ENCODE results near the gene NDEL1. TPM values are rescaled to one million over a fixed set of nuclear protein-coding genes. Genes with fewer than 3 reads are reported as not detected.

NDEL1 gene
- total RNA-seq, 1 experiment from 2014 or later: 40.5 TPM

DNA sequence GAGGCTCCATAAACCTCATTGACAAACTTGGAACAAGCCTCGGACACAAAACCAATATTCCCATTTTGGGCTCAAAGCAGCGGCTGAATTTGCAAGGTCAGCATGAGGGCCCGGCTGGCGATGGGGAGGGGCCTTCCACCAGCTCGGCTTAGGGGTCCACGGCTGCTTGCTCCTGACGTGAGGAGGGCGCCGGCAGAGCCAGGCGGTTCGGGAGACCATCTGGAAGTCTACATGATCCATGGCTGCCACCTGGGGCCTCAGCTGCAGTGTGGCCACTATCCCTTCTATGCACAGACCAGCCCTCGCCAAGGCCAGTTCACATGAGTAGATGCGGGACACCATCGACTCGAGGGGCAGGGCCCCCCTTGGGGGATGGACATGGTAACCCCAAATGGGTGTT is 39.1 kb downstream of the NDEL1 start:
- BruUV-seq (replicated peaks): no TSS peak
- Mint-ChIP-seq H3K27ac (ENCODE audit: unreplicated experiment) (no peak overlapping the region), H3K4me1 (ENCODE audit: low read depth, unreplicated experiment) (no peaks in the 10 kb centered on the region), H3K27me3 (ENCODE audit: unreplicated experiment) (no peaks in the 10 kb centered on the region), H3K4me3 (ENCODE audit: low read depth, unreplicated experiment) (no peak overlapping the region), H3K36me3 (ENCODE audit: insufficient read depth, unreplicated experiment) (peaks cover 17% of the 10 kb centered on the region), H3K9me3 (ENCODE audit: low read depth, unreplicated experiment) (no peaks in the 10 kb centered on the region)
- TF ChIP-seq, protein P1, sequence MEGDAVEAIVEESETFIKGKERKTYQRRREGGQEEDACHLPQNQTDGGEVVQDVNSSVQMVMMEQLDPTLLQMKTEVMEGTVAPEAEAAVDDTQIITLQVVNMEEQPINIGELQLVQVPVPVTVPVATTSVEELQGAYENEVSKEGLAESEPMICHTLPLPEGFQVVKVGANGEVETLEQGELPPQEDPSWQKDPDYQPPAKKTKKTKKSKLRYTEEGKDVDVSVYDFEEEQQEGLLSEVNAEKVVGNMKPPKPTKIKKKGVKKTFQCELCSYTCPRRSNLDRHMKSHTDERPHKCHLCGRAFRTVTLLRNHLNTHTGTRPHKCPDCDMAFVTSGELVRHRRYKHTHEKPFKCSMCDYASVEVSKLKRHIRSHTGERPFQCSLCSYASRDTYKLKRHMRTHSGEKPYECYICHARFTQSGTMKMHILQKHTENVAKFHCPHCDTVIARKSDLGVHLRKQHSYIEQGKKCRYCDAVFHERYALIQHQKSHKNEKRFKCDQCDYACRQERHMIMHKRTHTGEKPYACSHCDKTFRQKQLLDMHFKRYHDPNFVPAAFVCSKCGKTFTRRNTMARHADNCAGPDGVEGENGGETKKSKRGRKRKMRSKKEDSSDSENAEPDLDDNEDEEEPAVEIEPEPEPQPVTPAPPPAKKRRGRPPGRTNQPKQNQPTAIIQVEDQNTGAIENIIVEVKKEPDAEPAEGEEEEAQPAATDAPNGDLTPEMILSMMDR (IDR thresholded peaks at IDR 0.05; ENCODE audit: unreplicated experiment): no peak
- intact Hi-C loops (cut with micrococcal nuclease; ENCODE audit: unreplicated experiment): no loop called here
- CTCF ChIA-PET: no interaction called here
- DNase-seq: no peak

DNA sequence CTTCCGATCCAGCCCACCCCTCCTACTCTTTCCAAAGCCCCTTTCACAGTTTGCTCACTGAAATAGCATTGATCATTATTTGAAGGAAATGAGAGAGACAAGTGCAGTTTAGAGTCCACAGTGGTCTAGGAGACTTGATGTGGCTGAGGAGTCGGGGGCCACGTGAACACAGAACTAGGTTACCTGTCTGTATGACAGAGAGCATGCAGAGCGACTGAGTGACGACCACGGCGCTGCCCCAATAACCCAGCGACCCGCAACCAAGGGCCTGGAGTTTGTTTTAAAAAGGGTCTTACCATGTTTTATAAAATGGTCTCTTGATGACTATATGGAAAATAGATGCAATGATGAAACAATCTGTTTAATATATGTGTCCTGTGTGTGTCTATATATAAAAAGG is 39.5 kb downstream of the NDEL1 start:
- intact Hi-C loops (cut with micrococcal nuclease; ENCODE audit: unreplicated experiment): no loop called here
- H3K4me3 Mint-ChIP-seq (ENCODE audit: low read depth, unreplicated experiment): no peak overlapping the region
- H3K36me3 Mint-ChIP-seq (ENCODE audit: insufficient read depth, unreplicated experiment): peaks cover 17% of the 10 kb centered on the region
- no peaks in the 10 kb centered on the region for H3K27me3 Mint-ChIP-seq (ENCODE audit: unreplicated experiment)
- BruUV-seq (replicated peaks): no TSS peak
- TF ChIP-seq, protein P1 (IDR thresholded peaks at IDR 0.05; ENCODE audit: unreplicated experiment): no peak
- H3K4me1 Mint-ChIP-seq (ENCODE audit: low read depth, unreplicated experiment): no peaks in the 10 kb centered on the region
- no peak for DNase-seq
- no peaks in the 10 kb centered on the region for H3K9me3 Mint-ChIP-seq (ENCODE audit: low read depth, unreplicated experiment)
- no peak overlapping the region for H3K27ac Mint-ChIP-seq (ENCODE audit: unreplicated experiment)
- CTCF ChIA-PET: no interaction called here

DNA sequence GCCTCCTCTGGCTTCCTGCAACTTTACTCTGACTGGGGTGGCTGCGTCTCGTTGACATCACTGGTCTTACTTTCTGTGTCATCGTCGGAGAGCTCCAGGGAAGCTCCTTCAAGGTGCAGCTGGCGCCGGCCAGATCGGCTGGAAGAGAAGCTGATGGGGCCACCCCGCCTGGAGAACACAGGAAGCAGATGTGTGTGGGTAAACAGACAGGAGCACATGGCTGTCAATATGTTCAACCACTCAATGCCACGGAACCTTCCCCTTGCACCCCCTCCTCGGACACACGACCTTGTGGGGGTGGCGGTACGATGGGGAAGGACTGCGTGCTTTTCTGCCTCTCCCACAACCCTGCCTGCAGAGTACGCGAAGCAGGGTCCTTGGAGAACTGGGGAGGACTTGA is 40.1 kb downstream of the NDEL1 start:
- no TSS peak for BruUV-seq (replicated peaks)
- intact Hi-C loops (cut with micrococcal nuclease; ENCODE audit: unreplicated experiment): no loop called here
- Mint-ChIP-seq H3K4me3 (ENCODE audit: low read depth, unreplicated experiment) (no peak overlapping the region), H3K9me3 (ENCODE audit: low read depth, unreplicated experiment) (no peaks in the 10 kb centered on the region), H3K36me3 (ENCODE audit: insufficient read depth, unreplicated experiment) (peaks cover 21% of the 10 kb centered on the region), H3K27me3 (ENCODE audit: unreplicated experiment) (no peaks in the 10 kb centered on the region), H3K4me1 (ENCODE audit: low read depth, unreplicated experiment) (no peaks in the 10 kb centered on the region), H3K27ac (ENCODE audit: unreplicated experiment) (no peak overlapping the region)
- TF ChIP-seq, protein P1 (IDR thresholded peaks at IDR 0.05; ENCODE audit: unreplicated experiment): no peak
- no peak for DNase-seq
- CTCF ChIA-PET: no interaction called here

DNA sequence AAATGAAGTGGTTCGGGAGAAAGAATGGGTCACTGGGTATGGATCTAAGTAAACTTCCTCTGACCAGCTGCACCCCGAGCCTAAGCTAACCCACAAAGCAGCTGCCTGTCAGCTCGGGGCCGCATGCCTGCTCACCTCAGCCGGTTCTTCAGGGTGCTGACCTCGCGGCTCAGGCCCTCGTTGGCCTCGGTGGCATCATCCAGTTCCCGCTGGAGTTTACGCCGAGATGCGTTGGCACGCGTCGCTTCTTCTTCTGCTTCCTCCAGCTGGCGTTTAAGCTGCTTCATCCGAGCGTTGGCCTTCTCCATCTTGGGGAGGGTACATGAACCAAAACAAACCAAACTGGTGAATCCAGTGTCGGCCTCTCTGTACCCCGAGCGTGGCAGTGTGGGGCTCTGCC is 41.1 kb downstream of the NDEL1 start:
- DNase-seq: no peak
- Mint-ChIP-seq H3K36me3 (ENCODE audit: insufficient read depth, unreplicated experiment) (peaks cover 21% of the 10 kb centered on the region), H3K4me3 (ENCODE audit: low read depth, unreplicated experiment) (no peak overlapping the region), H3K9me3 (ENCODE audit: low read depth, unreplicated experiment) (no peaks in the 10 kb centered on the region), H3K4me1 (ENCODE audit: low read depth, unreplicated experiment) (no peaks in the 10 kb centered on the region), H3K27me3 (ENCODE audit: unreplicated experiment) (no peaks in the 10 kb centered on the region), H3K27ac (ENCODE audit: unreplicated experiment) (no peak overlapping the region)
- intact Hi-C loops (cut with micrococcal nuclease; ENCODE audit: unreplicated experiment): no loop called here
- no TSS peak for BruUV-seq (replicated peaks)
- CTCF ChIA-PET: no interaction called here
- TF ChIP-seq, protein P1 (IDR thresholded peaks at IDR 0.05; ENCODE audit: unreplicated experiment): no peak

DNA sequence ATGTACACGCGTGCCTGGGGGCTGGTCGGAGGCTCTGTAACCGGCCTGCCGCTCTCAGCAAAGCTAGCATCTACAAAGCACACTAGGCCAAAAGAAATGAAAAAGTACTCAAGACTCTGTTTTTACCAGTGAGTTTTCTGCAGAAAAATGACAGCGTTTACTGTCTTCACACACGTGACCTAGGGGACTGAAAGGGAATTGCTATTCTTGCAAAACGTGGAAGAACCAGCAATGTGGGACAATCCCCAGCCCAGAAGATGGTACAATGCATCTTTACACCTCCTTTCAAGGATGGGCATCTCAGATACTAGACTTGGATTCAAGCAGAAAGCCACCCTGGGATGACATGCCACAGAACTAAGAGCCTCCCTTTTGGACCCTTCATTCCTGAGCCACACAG is 41.5 kb downstream of the NDEL1 start:
- no TSS peak for BruUV-seq (replicated peaks)
- DNase-seq: no peak
- TF ChIP-seq, protein P1 (IDR thresholded peaks at IDR 0.05; ENCODE audit: unreplicated experiment): no peak
- no peak overlapping the region for H3K27ac Mint-ChIP-seq (ENCODE audit: unreplicated experiment)
- peaks cover 21% of the 10 kb centered on the region for H3K36me3 Mint-ChIP-seq (ENCODE audit: insufficient read depth, unreplicated experiment)
- H3K4me1 Mint-ChIP-seq (ENCODE audit: low read depth, unreplicated experiment): no peaks in the 10 kb centered on the region
- H3K9me3 Mint-ChIP-seq (ENCODE audit: low read depth, unreplicated experiment): no peaks in the 10 kb centered on the region
- H3K27me3 Mint-ChIP-seq (ENCODE audit: unreplicated experiment): no peaks in the 10 kb centered on the region
- intact Hi-C loops (cut with micrococcal nuclease; ENCODE audit: unreplicated experiment): no loop called here
- CTCF ChIA-PET: no interaction called here
- no peak overlapping the region for H3K4me3 Mint-ChIP-seq (ENCODE audit: low read depth, unreplicated experiment)
